Erythroblast (primary cell): ENCODE measurements around the gene GGA2.
"Not testable (repeated sequence)": the region's sequence is repeated elsewhere in the genome, so short reads cannot be mapped to it uniquely, and the experiment has no call there.

Experiments
- DNase-seq, 2 experiments: peaks; one replicate each; lab custom pipeline; 2025; lab: John Stamatoyannopoulos, UW
- GATA1 ChIP-seq: IDR thresholded peaks from 2 replicates; pipeline ENCODE4 v1.6.1; 2011; ENCODE audit warnings: low read depth, mild to moderate bottlenecking, control low read depth, low read length, moderate library complexity
- POLR2A ChIP-seq: IDR thresholded peaks from 2 replicates; pipeline ENCODE4 v1.6.1; 2011; ENCODE audit warnings: mild to moderate bottlenecking, low read length

Gene GGA2, protein sequence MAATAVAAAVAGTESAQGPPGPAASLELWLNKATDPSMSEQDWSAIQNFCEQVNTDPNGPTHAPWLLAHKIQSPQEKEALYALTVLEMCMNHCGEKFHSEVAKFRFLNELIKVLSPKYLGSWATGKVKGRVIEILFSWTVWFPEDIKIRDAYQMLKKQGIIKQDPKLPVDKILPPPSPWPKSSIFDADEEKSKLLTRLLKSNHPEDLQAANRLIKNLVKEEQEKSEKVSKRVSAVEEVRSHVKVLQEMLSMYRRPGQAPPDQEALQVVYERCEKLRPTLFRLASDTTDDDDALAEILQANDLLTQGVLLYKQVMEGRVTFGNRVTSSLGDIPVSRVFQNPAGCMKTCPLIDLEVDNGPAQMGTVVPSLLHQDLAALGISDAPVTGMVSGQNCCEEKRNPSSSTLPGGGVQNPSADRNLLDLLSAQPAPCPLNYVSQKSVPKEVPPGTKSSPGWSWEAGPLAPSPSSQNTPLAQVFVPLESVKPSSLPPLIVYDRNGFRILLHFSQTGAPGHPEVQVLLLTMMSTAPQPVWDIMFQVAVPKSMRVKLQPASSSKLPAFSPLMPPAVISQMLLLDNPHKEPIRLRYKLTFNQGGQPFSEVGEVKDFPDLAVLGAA

DNA sequence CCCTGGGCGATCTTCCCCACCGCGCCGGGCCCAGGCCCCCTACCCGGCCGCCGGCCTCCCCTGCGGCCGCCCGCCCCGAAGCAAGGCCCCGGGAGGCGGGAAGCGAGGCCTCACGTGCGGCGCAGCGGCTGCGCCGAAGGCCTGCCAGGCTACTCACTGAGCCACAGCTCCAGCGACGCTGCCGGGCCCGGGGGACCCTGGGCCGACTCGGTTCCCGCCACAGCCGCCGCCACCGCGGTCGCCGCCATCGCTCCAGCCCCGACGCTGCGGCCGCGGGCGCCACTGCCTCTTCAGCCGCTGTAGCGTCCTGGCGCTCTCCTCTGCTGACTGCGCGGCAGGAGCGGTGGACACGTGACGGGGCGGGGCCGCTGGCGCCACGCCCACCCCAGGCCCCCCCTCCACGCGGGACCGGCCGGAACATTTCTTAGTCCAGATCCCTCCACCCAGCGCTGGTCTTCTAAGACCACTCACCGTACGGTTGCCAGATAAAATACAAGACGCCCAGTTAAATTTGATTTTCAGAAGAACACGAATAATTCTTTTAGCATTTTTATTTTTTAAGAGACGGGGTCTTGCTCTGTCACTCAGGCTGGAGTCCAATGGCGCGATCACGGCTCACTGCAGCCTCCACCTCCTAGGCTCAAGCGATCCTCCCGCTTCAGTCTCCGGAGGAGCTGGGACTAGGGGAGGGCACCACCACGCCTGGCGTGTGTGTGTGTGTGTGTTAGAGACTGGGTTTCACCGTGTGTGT lies at the start of gene GGA2:
Gene GGA2 (minus strand): TSS at position 331 of the 751 bp plus-strand sequence. CDS start 83 bp downstream, at position 248.
- TF ChIP-seq GATA1 (no peak), POLR2A (peak; percentile 72)
- DNase-seq = peak; percentile 90 to 91

DNA sequence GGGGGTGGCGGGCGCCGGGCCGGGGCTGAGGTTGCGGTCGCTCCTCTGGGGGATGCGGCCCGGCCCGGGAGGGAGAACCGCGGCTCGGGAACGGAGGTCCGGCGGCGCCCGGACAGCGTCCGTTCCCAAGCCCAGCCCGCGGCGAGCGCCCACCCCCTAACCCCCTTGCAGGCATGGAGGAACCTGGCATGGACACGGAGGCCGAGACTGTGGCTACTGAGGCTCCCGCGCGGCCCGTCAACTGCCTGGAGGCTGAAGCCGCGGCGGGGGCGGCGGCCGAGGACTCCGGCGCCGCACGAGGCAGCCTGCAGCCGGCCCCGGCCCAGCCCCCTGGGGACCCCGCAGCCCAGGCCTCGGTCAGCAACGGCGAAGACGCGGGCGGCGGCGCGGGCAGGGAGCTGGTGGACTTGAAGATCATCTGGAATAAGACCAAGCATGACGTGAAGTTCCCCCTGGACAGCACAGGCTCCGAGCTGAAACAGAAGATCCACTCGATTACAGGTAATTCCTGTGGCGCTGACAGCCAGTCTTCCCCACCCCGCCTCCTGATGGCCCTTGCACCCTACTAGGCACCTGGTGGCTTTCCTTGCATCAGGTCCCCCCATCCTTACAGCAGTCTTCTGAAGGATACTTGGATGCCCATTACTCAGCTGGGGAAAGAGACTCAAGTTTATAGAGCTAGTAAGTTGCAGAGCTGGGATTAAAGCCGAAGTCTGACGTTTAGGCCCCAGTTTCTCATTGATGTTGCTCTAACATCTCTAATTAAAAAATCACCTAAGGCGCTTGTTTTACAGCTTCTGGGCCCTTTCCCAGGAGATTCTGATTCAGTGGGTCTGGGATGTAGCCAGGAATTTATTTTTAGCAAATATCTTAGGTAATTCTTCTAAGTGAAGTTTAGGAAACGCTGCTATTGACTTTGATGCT lies 47.7 kb upstream of the GGA2 start:
- peak; percentile 67 to 75 for DNase-seq
- no peak for TF ChIP-seq POLR2A
- no peak for TF ChIP-seq GATA1

DNA sequence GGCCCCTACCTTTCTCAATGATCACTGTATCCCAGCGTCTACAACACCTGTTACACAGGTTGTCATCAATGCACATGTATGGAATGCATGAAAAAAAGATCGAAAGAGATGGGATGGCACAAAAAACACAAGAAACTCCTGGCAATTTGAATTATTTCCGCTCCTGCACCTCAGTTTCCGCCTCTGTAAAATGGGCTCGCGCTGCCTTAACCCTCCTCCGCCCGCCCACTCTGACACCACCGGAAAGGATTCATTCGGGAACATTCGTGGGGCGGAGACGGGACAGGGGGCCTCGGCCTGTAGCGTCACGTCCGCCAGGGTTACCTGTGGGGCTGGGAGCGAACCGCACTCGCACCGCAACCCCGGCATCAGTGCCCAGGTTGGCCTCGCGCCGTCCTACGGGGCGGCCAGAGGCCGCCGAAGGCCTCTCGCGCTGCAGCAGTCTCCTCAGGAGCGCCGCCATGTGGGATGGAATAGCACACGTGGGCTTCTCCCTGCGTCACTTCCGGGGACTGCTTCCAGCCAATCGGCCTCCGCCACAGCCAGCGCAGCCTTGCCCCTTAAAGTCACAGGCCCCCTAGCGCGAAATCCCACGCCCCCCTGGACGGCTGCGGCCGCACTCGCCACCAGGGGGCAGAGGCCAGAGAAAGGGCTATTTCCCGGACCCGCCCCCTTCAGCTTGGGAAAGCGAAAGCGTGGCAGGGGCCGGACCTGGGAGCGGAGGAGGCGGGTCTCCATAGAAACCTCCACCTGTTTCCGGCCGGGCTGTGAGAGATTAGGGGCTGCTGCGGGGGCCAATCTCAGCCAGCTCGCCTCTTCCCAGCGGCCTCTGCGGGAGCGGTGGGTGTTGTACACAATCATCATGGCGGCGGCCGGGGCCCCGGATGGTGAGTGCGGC lies 46.8 kb upstream of the GGA2 start, which contains the start of the genes EARS2 and UBFD1:
Gene EARS2 (minus strand): TSS at position 470 of the 898 bp plus-strand sequence. CDS start 7 bp downstream, at position 463.
Gene UBFD1 (plus strand): TSS at position 847 of the 898 bp plus-strand sequence. CDS start 16 bp downstream, at position 863.
- TF ChIP-seq POLR2A = peak; percentile 67
- TF ChIP-seq GATA1 = no peak
- DNase-seq = peak; percentile 100

DNA sequence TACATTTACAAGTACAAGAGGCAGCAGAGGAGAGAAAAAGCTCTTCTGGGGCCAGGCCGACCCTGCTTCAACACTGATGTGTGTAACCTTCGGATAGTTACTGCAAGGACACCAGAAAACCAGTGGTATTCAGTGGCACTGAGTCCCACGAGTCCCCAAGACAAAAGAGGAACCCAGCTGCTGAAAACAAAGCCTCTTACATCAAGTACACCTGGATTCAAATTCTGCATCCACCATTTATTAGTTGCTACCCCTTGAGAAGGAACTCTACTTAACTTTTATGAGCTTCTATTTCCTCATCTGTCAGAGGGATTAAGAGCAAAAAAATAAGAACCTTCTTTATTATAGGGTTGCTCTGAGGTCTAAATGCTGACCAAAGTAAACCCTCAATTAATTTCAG lies 44.2 kb upstream of the GGA2 start:
- no peak for TF ChIP-seq POLR2A
- TF ChIP-seq GATA1 = no peak
- no peak for DNase-seq

DNA sequence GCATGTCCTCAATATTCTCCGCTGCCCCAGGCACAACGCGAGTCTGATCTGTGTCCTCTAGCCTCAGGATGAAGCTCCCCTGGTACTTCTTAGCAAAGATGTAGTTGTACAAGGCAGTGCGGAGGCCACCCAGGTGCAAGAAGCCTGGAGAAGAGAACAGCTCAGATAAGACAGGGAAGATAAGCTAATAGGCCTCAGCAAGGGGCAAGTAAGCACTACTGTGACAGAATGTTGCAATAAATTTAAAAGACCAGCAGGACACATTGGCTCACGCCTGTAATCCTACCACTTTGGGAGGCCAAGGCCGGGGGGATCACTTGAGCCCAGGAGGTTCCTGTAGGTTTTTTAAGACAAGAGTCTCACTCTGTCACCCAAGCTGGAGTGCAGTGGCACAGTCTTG lies 41.9 kb upstream of the GGA2 start:
- no peak for DNase-seq
- TF ChIP-seq POLR2A = no peak
- no peak for TF ChIP-seq GATA1

DNA sequence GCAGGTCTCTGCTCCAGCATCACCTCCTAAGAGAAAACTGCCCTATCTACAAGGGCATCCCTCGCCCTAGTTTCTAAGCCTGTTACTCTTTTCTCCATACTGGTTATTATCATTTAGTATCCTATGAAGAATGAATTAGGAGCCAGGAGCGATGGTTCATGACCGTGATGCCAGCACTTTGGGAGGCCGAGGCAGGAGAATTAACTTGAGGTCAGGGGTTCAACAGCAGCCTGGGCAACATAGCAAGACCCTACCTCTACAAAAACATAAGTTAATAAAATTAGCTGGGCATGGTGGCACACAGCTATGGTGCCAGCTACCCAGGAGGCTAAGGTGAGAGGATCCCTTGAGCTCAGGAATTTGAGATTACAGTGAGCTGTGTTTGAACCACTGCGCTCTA lies 39.6 kb upstream of the GGA2 start:
- DNase-seq = no peak

DNA sequence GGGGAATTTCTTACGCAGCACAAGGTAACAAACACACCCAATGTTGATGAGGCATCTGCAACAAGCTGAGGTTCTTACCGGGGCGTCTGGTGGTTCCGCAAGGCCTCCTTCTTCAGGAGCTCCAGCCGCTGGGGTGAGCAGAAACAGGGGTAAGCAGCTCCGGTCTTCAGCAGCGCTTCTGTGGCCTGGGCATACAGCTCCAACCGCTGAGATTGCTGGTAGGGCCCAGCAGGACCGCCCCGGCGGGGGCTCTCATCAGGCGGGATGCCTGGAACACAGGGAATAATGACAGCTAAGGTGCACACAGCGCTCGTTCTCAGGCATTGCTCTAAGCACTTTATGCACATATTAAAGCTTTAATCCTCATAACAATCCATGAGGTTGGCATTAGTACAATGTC lies 34.1 kb upstream of the GGA2 start:
- DNase-seq = no peak
- no peak for TF ChIP-seq POLR2A
- TF ChIP-seq GATA1 = no peak

More for the DNA sequence above, 39.6 kb upstream of the GGA2 start:
- no peak for TF ChIP-seq GATA1
- TF ChIP-seq POLR2A = no peak

DNA sequence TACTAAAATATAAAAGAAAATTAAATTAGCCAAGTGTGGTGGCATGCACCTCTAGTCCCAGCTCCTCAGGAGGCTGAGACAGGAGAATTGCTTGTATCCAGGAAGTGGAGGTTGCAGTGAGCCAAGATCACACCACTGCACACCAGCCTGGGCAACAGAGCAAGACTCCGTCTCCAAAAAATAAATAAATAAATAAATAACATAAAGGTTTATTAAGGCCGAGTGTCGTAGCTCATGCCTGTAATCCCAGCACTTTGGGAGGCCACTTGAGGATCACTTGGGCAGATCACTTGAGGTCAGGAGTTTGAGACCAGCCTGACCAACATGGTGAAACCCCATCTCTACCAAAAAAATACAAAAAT lies 30.5 kb upstream of the GGA2 start:
- DNase-seq = not testable (repeated sequence)

DNA sequence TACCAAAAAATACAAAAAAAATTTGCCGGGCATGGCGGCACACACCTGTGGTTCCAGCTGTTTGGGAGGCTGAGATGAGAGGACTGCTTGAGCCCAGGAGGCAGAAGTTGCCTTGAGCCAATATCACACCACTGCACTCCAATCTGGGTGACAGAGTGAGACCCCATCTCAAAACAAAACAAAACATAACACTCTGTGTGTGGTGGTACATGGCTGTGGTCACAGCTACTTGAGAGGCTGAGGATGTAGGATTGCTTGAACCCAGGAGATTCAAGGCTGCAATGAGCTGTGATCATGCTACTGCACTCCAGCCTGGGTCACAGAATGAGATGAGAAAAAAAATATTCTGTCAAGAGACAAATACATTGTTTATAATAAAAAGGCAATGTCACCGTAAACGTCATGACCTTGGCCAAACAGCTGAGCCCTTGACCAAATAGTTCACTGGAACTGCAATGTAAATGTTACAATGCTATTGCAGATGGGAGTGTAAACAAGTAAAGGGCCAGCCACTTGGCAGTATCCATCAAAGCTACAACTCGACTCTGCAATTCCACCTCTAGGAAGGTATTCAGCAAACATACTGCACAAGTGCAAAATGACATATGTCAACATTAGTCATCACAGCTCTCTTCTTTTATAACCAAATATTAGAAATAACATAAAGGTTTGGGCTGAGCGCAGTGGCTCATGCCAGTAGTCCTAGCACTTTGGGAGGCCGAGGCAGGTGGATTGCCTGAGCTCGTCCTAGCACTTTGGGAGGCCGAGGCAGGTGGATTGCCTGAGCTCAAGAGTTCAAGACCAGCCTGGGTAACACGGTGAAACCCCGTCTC lies 29.9 kb upstream of the GGA2 start:
- TF ChIP-seq GATA1 (no peak), POLR2A (no peak)
- no peak for DNase-seq

DNA sequence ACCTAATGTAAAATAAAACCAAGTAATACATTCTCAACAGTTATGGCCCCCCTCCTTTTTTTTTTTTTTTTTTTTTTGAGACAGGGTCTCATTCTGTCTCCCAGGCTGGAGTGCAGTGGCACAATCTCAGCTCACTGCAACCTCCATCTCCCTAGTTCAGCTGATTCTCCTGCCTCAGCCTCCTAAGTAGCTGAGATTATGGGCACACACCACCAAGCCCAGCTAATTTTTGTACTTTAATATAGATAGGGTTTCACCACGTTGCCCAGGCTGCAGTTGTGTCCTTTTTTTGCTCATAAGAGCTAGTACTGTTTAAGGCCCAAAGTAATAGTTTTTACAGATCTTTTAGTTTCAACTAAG lies 28.6 kb upstream of the GGA2 start:
- DNase-seq = peak in 1 of 2 experiments; percentile 42
- TF ChIP-seq POLR2A = no peak
- no peak for TF ChIP-seq GATA1

DNA sequence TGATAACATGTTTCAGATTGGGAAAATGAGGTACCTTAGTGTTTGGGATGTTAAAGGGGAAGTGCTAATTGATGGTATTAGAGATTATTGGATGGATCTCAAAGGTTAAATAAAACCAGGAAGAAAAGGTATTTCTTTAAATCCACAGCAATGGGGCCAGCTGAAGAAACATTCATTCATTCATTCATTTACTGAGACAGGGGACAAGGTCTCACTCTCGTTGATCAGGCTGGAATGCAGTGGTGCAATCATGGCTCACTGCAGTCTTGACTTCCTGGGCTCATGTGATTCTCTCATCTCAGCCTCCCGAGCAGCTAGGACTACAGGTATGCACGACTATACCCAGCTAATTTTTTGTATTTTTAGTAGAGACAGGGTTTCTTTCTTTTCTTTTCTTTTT lies 27.1 kb upstream of the GGA2 start:
- no peak for DNase-seq

More for the DNA sequence above, 27.1 kb upstream of the GGA2 start:
- TF ChIP-seq POLR2A (no peak), GATA1 (no peak)
